NCI-H146 treated with DMSO at 0.1 percent for 48 hours (cell line): ENCODE data around the gene RBM47.
"Not testable (repeated sequence)": the region's sequence is repeated elsewhere in the genome, so short reads cannot be mapped to it uniquely, and the experiment has no call there.

Experiments used
- DNase-seq: peaks from one replicate; lab custom pipeline; 2025; ENCODE audit not compliant: unreplicated experiment; lab: John Stamatoyannopoulos, UW

RBM47 gene

DNA sequence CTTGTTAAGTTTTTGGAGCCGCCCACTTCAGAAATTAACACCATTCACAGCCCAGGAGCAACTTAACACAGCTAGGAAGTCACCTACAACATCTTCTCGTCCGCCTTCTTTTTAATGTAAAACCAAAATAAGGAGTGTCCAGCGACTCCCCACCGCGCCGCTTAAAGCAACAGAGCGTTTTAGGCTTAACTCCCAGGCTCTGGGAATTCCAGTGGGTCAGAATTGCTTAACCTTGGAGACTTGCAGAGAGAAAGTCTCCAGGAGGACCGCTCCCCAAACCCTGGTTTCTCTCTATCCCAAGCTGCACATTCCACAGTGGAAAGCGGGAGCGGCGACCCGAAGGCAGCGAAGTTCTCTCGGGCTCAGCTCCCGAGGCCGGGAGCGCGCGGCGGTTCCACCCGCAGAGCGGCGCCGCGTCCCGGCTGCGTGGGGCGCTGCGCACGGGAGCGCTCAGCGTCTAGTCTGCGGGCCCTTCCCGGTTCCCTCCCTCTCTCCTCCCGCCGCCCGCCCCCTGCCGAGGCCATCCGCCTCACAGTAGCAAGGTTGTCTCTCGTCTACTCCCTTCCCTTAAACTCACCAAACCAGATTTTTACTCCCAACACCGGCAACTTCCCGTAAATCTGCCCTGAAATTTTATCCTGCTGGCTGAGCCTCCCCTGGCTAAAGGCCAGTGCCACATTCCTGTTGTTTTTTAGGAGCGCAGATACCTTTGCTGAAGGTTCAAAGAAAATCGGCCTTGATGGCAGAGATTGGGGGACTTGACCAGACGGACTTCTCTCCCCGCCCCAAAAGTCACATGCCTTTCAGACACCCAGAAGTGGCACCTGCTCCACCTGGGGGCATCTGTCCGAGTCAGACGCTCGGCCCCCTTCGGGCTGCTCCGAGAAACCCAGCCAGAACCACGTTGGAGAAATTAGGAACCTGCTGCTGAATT, at the start of gene RBM47:
Gene RBM47 (minus strand): TSS at position 464 of the 934 bp plus-strand sequence. CDS start 190,971 bp downstream, outside the sequence.
- no peak for DNase-seq

DNA sequence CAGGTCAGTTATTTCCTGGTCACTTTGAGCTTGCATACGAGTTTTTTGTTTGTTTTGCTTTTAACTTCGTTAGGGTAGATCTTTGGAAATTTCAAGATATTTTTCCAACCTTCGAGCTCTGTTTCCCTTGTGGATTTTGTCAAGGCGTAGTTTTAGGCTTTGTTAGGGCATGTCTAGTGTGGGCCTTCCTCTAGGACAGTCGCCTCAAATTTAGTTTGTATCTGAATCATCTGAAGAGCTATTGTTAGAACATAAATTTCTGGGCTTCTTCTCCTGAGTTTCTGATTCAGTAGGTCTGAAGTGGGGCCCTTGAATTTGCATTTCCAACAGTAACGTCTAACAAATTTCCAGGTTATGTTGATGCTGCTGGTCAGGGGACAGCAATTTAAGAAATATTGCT, 48.8 kb upstream of the RBM47 start:
- DNase-seq, result no peak

DNA sequence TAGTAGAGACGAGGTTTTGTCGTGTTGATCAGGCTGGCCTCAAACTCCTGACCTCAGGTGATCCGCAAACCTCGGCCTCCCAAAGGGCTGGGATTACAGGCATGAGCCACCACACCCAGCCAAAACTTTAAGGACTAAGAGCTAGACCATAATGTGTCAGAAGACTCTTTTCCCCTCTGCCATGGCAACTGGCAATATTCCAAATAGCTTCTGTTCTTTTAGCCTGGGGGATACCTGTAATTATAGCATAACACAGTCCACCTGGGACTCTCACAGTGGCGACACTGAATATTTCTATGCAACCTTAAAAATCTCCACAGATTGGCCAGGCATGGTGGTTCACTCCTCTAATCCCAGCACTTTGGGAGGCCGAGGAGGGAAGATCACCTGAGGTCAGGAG, 45.5 kb upstream of the RBM47 start:
- DNase-seq, result peak; percentile 38

DNA sequence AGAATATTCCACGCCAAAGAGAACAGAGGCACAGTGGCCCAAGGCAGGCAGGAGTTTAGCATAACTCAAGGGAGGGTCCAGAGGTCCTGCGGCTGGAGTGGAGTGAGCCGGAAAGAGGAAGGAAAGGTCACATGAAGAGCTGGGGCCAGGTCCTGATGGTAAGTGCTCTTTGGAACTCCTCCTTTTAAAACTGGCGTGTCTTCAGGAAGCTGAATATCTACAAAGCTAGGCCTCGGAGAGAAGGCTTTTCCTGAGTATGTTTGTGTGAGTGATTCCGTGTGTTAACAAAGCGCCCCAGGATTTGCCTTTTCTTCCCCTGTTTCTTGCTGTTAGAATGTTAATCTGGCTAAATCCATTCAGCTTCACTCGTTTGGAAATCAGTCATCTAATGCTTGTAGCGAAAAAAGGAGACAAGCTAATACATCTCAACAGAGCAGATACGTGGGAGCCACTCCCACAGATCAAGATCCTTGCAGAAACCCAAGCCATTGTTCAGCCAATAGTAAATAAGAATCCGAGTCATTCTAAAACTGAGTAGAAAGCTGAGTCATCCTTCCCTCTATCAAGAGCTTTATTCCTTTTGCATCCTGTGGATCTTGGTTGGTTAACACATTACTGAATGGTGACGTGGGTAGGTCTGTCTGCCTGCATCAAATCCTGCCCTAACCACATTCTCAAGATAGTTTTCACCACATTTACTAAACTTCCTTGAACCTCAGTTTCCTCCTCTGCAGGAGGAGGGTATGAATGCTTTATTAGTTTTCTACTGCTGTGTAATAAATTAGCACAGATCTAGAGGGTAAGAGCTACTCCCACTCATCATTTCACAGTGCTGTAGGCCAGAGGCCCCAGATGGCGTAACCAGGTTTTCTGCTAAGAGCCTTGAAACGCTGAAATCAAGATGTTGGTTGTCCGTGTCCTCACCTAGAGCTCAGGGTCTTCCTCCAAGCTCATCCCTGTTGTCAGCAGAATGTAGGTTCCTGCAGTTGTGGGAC, 43.2 kb upstream of the RBM47 start:
- DNase-seq, result no peak

DNA sequence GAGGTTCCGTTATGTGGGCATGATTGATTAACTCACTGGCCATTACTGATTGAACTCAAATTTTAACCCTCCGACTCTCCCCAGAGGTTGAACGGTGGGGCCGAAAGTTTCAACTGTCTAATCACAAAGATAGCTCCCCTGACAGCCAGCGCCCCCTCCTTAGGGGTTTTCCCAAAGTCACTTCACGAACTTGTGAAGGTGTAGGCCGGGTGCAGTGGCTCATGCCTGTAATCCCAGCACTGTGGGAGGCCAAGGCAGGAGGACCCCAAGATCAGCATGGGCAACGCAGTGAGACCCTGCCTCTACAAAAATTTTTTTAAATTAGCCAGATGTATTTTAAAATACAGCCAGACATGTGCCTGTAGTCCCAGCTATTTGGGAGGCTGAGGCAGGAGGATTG, 39.8 kb upstream of the RBM47 start:
- no peak for DNase-seq

DNA sequence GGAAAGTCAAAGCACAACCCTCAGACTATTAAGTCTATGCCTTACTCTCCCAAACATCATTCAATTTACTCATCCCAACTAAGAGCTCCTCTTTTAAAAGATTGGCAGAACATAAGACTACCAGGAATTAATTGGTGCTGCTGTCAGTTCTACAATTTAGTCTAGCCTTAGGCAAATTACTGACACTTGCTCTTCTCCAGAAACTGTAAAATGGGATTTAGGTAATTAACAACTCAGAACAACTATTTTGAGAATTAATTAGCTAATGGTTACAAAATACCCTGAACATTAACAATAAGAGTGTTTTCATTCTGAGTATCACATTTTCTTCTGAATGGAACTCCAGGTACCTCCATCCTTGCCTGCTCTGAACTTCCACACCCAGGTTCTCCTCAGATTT, 36.2 kb upstream of the RBM47 start:
- no peak for DNase-seq

DNA sequence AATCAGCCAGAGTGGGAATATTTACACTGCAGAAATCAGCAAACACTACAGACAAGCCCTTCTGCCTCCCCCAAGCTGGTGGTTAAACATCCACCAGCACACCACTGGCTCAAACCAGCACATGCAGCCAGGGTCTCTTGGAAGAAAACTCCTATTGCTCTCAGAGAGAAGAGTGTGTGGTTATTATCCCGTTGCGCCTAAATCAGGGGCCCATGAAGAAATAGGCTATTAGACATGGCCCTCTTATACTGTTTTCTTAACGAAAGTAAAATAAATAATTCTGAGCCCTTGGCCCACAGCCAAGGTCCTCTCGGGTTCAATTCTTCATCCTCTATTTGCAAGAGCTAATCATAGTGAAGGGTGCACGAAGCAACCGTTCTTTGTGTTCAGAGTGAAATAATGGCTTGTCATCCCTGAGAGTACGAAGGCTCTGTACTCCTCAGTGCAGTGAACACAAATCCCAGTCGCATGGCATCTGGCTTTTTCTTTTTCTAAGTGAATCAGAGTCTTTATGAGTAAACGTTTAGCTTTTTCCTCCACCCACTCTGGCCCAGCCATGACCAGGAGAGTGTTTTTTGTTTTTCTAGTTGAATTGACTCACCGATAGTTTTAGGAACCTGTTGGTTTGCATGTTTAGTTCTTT, 33.4 kb upstream of the RBM47 start:
- peak; percentile 81 for DNase-seq

DNA sequence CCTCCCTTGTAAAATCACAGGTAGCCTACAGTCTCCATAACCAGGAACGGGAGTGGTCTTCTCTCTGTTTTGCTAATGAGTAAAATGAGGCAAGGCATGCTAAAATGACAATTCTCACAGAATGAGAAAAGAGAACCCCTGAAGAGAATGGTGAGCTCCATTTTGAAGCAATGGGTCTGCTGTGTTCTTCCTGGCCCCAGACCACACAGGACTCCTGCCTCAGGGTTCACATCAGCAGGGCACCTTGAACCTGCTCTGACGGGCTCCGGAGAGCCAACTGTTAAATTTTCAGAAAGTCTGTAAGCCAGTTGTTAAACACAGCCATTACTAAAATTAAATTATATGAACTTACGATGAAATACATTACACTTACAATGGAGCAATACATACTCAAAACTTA, 32.1 kb upstream of the RBM47 start:
- no peak for DNase-seq

DNA sequence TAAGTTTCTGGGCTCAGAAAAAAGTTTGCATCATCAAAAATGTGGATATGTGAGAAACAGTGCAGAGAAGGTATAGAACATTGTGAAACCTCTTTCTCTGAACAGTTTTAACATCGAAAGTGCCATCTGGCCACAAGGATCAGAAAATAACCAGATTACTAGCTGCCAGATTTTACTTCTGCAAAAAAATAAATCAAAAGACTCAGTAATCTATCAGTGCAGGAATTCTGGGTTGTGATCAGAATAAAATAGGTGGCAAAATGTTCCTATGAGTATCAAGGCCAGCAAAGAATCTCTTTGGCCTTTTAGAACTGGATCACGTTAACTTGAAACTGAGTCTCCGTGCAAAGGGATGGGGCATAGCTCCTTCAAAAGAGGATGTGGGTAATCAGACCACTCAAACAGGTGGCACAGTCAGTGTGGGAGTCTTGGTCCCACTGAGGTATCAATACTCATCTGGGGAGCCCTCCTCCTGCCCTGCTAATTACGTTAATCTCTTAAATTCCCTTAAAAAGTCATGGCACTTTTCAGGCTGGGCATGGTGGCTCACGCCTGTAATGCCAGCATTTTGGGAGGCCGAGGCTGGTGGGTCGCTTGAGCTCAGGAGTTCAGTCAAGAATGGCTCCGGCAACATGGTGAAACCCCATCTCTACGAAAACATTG, 26.7 kb upstream of the RBM47 start:
- no peak for DNase-seq

DNA sequence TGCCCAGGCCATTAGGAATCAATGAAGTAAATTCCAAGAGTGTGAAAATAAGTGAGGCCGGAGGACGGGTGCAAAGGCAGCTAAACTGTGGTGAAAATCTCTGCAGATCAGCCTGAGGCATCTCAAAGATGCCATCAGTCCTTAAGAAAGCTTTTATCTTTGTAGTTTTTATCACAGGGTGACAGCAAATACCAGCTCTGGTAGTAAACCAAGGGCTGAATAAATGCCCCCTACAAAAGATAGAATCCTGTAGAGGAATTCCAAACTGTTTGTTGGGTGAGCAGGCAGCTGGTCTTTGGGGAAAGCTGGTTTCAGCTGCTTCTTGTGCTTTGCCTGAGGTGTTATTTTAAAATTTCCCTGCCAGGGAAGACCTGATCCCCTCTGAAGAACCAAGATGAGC, 21.6 kb upstream of the RBM47 start:
- DNase-seq, result no peak

DNA sequence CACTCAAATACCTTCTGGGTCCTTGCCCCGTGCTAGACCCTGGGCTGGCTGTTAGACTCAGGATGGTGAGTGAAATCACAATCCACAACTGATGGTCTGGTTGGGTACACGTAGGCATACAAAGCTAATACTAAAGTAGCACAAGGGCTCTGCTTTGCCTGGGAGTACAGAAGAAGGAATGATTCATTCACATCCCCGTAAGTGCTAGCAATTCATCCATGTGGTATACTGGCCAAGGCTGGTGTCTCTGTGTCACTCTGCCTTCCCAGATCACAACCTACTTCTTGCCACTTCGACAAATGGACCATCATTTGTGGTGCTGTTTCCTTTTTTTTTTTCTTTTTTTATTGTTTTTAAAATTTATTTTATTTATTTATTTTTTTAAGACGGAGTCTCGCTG, 19.7 kb upstream of the RBM47 start:
- DNase-seq, result no peak

DNA sequence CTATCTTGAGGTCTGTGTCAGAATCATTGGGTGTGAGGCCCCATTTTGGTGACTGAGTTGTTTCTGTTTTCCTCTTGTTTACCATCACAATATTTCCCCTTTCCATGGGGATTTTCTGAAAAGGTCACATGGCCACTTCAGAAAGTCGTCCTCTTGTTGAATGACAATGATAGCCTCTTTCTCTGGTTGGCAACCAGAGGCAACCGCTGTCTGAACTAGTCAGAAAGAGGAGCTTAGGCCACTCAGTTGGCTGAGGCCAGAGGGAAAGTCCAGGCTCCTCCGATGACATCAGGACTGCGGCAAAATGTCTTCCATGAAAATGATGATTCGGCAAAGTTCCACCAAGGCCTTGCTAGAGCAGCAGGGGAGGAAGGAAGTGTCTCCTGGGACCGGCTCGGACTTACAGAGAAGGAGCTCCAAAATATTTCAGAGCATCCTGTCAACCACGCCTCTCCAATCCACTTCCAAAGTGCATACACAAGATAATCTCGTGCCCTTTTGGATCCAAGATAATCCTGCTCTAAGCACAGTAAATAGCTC, 19.1 kb upstream of the RBM47 start:
- no peak for DNase-seq

DNA sequence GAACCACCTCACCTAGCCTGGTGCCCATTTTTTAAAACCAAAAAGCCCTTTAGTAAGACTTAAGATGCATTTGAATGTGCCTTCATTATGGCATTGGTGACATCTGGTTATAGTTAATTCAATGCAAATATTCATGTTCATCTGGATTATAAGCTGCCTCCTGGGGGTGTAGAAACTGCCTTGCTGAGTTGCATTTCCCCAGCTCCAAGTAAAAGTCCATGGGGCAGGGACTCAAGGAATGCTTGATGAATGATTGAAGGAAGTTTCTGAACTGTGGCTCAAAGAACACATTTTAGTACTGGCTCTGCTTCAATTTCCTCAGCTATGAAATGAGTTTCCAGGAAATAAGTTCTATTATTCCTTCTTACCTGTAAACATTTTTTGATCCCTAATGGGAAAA, 18.5 kb upstream of the RBM47 start:
- no peak for DNase-seq

DNA sequence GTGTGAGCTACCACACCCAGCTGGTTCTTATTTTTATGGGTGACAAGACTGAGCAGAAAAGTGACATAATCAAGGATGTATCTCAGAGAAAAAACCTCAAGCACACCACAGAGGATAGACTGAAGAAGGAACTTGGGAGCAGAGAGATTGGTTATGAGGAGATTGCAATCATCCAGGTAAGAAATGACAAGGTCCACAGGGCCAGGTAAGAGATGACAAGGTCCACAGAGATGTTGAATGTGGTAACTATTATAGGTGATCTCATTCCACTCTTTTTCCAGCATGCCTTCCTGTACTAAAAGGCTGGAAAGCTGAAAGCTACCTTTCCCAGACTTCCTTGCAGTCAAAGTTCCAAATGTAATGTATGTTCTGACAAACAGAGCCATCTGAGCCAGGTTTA, 15.9 kb upstream of the RBM47 start:
- no peak for DNase-seq

DNA sequence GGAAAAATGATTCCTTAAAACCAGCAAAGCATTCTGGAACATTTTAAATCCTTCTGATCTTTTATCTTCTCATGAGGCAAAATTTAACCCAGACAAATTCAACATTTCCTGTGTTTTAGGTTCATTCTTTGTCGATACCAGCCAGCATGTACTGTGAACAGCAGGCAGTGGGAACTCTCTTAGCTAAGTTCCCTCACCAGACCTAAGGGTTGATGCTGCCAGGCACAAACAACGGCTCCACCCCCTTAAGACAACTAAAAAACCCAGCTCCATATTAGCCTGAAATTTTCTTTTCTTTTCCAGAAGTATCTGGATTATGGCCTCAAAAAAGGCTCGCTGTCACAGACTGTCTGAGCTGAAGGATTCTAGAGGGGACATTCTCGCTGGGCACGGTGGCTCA, 2.4 kb upstream of the RBM47 start:
- DNase-seq, result no peak

DNA sequence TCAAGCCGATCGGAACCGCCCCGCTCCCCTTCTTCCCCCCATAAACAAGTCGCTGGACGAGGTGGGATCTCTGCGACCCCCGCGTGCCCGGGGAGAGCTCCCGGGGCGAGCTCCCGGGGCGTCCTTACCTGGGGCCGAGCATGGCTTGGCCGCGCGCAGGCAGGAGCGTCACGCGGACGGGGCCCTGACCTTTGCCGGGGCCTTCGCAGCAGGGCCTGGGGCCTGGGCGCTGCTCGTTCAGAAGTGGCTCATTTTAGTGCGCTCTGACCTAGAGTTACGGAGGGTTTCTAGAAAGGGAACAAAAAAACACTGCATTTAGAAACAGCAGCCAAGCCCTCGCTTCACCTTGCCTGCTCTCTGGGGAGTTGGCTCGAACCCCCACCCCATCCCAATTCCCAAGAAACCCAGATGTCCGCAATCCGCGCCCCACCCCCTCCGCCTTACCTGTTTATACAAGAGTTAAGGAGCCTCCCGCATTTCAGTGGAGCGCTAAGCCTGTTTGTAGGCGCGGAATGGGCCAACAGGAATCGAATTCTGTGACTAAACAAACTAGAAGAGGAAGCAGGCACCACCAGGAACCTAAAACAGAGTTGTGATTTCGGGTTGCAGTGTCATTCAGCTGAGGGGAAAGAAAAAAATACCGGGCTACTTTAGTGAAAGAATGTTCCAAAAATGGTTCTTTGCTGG, 814 bp upstream of the RBM47 start:
- no peak for DNase-seq

DNA sequence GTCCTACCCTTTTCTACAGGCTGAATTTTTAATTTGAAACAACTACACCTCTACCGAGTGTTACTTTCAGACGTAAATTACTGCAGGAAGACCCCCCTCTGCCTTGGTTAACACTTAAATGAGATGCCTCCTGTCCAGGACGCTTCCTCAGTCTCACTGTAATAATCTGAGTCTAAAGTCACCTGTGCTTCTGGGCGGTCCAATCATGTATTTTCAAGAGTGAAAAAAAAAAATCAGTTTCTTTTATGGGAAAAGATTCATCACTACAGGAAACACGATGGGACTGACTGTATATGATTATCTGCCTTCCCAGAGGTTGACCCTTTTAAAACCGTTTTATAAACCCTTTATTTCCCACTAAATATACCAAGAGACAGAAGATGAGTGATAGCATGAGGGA, 776 bp downstream of the RBM47 start:
- DNase-seq, result no peak

DNA sequence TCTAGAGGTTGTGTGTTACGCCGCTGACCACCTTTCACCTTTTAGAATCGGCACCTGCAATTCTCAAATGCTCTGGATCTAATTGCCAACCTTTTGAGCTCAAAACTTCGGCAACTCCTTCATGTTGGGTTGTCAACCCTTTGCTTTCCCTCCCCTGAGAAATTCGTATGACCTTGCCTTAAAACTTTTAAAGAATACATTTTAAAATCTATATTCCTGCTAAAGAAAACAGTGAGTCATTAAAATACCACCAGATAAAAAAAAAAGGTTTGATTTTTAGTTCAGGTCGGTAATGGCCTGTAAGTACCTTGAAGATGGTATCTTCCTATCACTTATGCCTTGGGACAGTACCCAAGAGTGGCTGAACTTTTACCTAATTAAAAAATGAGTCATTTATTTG, 1.3 kb downstream of the RBM47 start:
- DNase-seq, result not testable (repeated sequence)

DNA sequence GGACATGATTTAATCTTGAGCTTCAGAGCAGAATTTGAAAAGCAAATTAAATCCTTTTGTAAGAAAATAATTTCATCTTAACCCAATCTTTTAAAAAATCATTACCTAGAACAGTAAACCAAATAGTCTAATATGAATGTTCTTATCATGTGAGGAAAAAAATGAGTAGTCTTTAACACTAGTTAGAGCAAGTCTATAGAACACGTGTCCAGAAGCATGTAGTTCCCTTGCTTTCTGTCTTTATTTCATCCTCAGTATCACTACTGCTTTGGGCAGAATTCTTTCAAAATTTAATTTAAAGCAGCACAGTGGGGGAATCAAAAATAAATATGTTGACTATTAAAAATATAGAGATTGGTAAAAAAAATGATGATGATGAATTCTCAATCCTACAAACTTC, 2.1 kb downstream of the RBM47 start:
- DNase-seq, result no peak
